Anterior cingulate cortex (tissue), 58 donors: ENCODE results near the gene MYH16.
"Not testable (repeated sequence)": the region's sequence is repeated elsewhere in the genome, so short reads cannot be mapped to it uniquely, and the experiment has no call there.

Source experiments
- DNase-seq, 58 donors: peaks; one replicate each; lab custom pipeline; 2025; lab: John Stamatoyannopoulos, UW

MYH16 gene

DNA sequence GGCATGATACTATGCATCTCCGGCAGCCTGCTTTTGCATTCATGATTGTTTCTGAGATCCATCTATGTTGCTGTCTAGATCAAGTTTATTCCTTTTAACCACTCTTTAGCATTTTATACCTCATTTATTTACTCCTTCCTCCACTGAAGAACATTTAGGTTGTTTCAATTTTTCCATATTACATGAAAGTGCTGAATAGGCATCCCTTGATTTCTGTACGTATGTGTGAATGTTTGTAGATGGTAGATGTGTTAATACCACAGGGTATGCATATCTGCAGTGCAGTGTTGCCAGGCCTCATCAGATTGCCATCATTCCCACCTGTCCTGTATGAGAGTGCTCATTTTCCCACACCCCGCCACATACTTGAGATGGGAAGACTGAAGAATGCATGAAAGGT, 67.0 kb downstream of the MYH16 start:
- DNase-seq = no peak

DNA sequence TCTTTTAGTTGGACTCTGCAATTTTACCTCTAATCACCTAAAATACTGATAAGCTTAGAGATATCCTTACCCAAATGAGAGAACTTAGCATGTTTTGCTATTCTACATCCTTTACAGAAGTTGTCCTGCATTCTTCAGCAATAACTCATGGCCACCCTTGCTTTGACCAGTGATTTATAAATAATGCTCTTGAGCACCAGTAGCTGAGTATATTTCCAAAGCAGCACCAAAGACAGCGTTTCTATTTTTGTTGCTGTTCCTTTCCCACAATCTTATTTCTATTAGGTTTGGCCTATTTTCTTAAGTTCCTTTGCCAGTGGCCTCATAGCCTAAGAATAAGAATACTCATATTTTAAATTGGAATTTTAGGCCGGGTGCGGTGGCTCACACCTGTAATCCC, 68.0 kb downstream of the MYH16 start:
- no peak for DNase-seq

DNA sequence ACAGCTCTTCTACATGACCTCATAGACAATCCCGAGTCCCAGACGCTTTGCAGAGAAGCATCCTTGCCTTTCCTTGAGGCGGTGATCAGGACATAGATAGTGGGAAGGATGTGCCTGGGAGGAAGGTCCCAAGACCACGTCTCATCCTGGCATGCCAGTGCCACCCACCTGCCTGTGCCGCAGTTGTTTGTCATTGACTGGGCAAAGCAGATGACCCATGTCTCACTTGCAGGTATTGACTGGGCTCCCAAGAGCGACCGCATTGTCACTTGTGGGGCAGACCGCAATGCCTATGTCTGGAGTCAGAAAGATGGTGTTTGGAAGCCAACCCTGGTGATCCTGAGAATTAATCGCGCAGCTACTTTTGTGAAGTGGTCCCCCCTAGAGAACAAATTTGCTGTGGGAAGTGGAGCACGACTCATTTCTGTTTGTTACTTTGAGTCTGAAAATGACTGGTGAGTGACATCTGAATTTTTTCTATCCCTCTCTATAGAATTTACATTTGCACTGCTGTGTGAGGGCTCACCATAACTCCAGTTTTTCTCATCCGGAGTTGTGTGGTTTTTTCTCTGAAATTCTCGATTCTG, 71.5 kb downstream of the MYH16 start:
- DNase-seq = no peak

DNA sequence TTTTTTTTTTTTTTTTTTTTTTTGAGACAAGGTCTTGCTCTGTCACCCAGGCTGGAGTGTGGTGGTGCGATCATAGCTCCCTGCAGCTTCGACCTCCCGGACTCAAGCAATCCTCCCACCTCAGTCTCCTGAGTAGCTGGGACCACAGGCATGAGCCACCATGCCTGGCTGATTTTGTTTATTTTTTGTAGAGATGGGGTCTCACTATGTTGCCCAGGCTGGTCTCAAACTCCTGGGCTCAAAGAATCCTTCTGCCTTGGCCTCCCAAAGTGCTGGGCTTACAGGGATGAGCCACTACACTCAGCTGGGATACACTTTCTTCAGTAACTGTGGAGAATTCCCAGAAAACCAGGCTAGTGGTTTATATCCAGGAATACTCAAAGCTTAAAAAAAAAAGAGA, 78.0 kb downstream of the MYH16 start:
- DNase-seq = not testable (repeated sequence)

DNA sequence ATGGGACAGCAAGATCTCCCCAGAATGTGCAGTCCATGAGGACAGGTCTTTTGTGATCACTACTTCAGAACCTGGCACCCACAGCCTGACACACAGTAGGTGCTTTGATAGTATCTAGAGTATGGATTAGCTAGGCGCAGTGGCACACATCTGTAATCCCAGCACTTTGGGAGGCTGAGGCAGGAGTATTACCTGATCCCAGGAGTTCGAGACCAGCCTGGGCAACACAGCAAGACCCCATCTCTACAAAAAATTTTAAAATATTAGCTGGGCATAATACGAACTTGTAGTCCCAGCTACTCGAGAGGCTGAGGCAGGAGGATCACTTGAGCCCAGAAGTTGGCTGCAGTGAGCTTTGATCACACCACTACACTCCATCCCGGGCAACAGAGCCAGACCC, 79.6 kb downstream of the MYH16 start:
- DNase-seq = no peak

DNA sequence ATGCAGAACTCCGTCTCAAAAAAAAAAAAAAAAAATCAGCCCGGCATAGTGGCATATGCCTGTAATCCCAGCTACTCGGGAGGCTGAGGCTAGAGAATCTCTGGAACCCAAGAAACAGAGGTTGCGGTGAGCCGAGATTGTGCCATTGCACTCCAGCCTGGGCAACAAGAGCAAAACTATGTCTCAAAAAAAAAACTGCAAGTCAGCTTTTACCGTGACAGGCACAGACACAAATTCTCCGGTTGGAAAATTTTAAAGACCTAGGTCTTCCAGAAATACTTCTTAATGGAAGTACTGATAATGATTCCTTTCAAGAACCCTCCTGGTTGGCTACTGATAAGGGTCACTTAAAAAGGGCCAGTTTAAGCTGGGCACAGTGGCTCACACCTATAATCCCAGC, 82.5 kb downstream of the MYH16 start:
- no peak for DNase-seq

DNA sequence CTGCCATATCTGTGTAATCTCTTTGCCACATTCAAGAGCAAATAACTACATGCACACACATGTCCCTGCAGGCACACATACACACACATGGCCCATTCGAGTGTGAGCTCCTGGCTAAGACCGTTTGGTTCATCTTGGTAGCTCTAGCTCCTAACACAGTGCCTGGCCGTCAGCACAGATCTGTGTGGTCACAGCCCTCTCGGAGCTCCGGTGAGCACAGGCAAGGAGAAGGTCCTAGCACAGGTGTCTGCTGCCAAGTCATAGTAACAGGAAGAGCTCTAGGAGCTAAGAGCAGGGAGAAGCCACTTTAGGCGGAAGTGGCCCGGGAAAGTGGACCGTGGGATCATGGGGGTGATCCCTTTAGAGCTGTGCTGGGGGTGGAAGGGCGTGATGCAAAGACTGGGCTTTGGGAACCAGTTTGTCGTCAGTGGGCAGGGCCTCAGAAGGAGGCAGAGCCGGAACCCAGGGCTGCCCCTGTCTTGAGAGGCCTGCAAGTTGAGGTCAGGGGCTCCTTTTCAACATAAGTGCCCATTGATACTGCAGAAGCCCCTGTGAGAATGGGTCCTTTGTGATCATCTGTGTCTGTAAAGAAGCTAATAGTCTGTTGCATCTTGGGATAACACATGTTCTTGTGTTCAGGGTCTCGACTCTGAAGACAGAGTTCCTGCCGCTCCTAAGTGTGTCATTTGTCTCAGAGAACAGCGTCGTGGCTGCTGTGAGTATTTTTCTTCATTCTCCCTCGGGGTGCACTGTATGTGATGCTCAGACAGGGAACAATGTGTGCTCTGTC, 85.3 kb downstream of the MYH16 start:
- DNase-seq = peak in 8 of 58 donors; percentile 5 to 51 (median 32)

DNA sequence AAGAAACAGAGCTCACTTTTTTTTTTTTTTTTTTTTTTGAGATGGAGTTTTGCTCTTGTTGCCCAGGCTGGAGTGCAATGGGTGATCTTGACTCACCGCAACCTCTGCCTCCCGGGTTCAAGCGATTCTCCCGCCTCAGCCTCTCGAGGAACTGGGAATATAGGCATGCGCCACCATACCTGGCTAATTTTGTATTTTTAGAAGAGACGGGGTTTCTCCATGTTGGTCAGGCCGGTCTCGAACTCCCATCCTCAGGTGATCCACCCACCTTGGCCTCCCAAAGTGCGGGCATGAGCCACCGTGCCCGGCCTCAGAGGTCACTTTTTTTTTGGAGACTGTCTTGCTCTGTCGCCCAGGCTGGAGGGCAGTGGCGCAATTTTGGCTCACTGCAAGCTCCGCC, 85.9 kb downstream of the MYH16 start:
- DNase-seq = not testable (repeated sequence)

DNA sequence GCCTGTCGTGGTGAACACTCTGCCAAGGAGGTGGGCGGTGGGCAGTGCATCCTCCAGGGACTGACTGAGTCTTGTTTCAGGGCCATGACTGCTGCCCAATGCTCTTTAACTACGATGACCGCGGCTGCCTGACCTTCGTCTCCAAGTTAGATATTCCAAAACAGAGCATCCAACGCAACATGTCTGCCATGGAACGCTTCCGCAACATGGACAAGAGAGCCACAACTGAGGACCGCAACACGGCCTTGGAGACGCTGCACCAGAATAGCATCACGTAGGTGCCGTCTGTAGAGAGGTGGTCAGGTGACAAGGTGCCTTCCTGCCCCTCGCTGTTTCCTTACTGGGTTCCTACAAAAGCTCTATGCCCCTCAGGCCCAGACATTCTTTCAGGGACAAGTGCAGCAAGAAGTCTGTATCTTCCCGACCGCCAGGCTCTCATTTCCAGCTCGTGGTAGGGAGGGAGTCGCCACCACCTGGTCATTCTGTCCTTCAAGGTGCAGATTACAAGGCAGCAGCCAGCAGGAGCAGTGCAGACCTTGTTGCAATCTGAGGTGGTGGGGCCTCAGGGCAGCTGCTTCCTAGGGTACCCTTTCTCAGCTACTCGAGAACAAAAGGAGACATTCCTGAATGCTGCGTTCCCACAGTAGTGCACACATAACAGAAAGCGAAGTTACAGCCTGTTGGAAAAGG, 87.0 kb downstream of the MYH16 start:
- DNase-seq = no peak
